AG04450 (cell line): ENCODE data around the gene ASCC1. TPM values are rescaled to one million over a fixed set of nuclear protein-coding genes. Genes with fewer than 3 reads are reported as not detected.

ENCODE experiments used
- CTCF ChIA-PET: fragments of 300-600, 350-600 bp; formaldehyde crosslinking; extraction: SDS; loops from one replicate; lab custom pipeline; 2022; ENCODE audit warnings: antibody characterized with exemption, inconsistent platforms; lab: Charles Lee
- POLR2A ChIA-PET: fragments of 350-600 bp; formaldehyde crosslinking; extraction: SDS; loops from one replicate; lab custom pipeline; 2021; ENCODE audit warnings: antibody characterized with exemption, inconsistent platforms; lab: Yijun Ruan, JAX
- DNase-seq: peaks from one replicate; pipeline ENCODE4 v3.0.0-alpha.2; 2011; ENCODE audit warnings: low read depth, low spot score
- H3K27ac ChIP-seq: one replicate; pipeline ENCODE4 v1.5.1; 2012; ENCODE audit warnings: low read depth, low read length, control low read depth
- H3K27me3 ChIP-seq: one replicate; pipeline ENCODE4 v1.6.0; 2012; ENCODE audit warnings: low read length; ENCODE audit not compliant: control insufficient read depth, insufficient read depth
- H3K4me3 ChIP-seq: 2 replicates; pipeline ENCODE4 v1.5.1; 2011; ENCODE audit warnings: mild to moderate bottlenecking, low read depth, low read length, control low read depth
- H3K9me3 ChIP-seq: 2 replicates; pipeline ENCODE4 v1.5.1; 2012; ENCODE audit warnings: low read length; ENCODE audit not compliant: control insufficient read depth, insufficient read depth
- polyA plus RNA-seq: library from polyadenylated mRNA; depleted of rRNA; stranded (reverse); fragments of >200 nt; gene quantifications from 2 replicates; pipeline ENCODE4 v1.2.3, GENCODE V29; 2011
- TF ChIP-seq, protein P1 (sequence below): IDR thresholded peaks from 2 replicates; pipeline ENCODE4 v1.5.1; 2011; ENCODE audit warnings: low read depth, low read length, control low read depth, inconsistent platforms

Gene ASCC1
- polyA plus RNA-seq, 1 experiment = 43.7 TPM

DNA sequence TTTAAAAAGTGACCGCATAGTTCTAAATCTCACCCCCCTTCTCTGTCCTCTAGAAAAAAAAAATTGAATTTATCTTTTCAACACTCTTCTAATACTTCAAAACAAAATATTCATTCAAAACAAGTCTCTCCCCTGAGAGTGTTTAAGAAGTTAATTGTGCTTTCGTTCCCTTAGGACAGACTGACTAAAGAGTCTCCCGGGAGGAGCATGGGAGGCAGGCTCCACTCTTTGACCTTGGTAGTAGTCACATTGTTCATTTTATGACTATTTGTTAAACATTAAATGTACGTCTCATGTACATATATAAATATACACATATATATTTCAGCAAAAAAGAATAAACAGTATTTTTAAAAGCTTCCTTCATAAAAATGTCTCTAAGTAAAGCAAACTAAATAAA, 92.5 kb downstream of the ASCC1 start:
- Histone ChIP-seq H3K27me3 (no peaks in the 10 kb centered on the region), H3K4me3 (no peak overlapping the region), H3K9me3 (no peaks in the 10 kb centered on the region), H3K27ac (no peak overlapping the region)
- CTCF ChIA-PET = interaction anchor here (0.8 kb wide), 1 partner anchor 12 kb away, joined by 3 read pairs; no protein-coding TSS in a partner anchor
- TF ChIP-seq, protein P1, sequence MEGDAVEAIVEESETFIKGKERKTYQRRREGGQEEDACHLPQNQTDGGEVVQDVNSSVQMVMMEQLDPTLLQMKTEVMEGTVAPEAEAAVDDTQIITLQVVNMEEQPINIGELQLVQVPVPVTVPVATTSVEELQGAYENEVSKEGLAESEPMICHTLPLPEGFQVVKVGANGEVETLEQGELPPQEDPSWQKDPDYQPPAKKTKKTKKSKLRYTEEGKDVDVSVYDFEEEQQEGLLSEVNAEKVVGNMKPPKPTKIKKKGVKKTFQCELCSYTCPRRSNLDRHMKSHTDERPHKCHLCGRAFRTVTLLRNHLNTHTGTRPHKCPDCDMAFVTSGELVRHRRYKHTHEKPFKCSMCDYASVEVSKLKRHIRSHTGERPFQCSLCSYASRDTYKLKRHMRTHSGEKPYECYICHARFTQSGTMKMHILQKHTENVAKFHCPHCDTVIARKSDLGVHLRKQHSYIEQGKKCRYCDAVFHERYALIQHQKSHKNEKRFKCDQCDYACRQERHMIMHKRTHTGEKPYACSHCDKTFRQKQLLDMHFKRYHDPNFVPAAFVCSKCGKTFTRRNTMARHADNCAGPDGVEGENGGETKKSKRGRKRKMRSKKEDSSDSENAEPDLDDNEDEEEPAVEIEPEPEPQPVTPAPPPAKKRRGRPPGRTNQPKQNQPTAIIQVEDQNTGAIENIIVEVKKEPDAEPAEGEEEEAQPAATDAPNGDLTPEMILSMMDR = no peak
- POLR2A ChIA-PET = no interaction called here
- no peak for DNase-seq

DNA sequence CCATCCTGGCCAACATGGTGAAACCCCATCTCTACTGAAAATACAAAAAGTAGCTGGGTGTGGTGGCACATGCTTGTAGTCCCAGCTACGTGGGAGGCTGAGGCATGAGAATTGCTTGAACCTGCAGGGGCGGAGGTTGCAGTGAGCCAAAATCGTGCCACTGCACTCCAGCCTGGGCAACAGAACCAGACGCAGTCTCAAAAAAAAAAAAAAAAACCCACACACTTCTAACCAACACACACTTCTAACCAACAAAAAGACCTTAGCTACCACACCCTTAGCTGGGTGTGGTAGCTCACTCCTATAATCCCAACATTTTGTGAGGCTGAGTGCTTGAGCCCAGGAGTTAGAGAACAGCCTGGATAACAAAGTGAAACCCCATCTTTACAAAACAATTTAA, 93.9 kb downstream of the ASCC1 start:
- H3K27ac ChIP-seq = no peak overlapping the region
- TF ChIP-seq, protein P1 = no peak
- H3K27me3 ChIP-seq = no peaks in the 10 kb centered on the region
- POLR2A ChIA-PET = no interaction called here
- no peak for DNase-seq
- CTCF ChIA-PET = interaction anchor here (1.1 kb wide), 1 partner anchor 73 kb away, joined by 3 read pairs; no protein-coding TSS in a partner anchor
- H3K9me3 ChIP-seq = no peaks in the 10 kb centered on the region
- H3K4me3 ChIP-seq = no peak overlapping the region

DNA sequence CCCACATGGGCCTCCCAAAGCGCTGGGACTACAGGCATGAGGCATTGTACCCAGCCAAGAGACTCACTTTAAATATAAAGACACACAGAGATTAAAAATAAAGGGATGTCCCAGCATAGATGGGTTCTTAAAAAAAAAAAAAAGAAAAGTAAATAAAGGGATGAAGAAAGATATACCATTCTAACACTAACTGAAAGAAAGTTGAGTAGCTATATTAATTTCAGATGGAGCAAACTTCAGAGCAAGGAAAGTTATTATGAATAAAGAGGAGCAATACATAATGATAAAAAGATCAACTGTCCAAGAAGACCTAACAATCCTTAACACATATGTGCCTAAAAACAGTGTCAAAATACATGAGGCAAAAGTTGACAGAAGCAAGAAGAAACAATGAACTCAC, 94.7 kb downstream of the ASCC1 start:
- CTCF ChIA-PET = interaction anchor here (1.4 kb wide), 1 partner anchor 216 kb away, joined by 3 read pairs; no protein-coding TSS in a partner anchor

DNA sequence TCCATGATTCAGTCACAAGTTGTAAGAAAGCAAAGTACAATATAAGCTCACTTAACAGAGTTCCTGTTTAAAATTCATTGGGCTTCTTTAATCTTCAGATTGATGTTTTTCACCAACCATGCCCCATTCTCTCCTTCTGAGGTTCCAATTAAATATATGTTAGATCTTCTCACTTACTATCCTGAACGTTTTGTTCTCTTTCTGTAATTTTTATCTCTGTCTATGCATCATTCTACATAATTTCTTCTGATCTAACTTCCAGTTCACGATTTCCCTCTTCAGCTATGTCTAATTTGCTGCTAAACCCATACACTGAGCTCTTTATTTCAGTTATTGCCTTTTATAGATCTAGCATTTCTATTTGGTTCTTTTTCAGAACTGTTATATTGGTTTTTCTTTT, 99.7 kb downstream of the ASCC1 start:
- CTCF ChIA-PET = interaction anchor here (0.6 to 2.2 kb wide), 5 partner anchors 10 to 221 kb away, joined by 3 to 11 read pairs (median 3); no protein-coding TSS in a partner anchor
- Histone ChIP-seq H3K4me3 (no peak overlapping the region), H3K27ac (no peak overlapping the region), H3K27me3 (no peaks in the 10 kb centered on the region), H3K9me3 (peaks cover 4% of the 10 kb centered on the region; the same call in 1 of the 2 replicates)
- TF ChIP-seq, protein P1 = no peak
- DNase-seq = no peak
- POLR2A ChIA-PET = no interaction called here

More for the DNA sequence above, 94.7 kb downstream of the ASCC1 start:
- no peak overlapping the region for H3K27ac ChIP-seq
- no peaks in the 10 kb centered on the region for H3K27me3 ChIP-seq
- H3K9me3 ChIP-seq = peaks cover 4% of the 10 kb centered on the region; the same call in 1 of the 2 replicates
- TF ChIP-seq, protein P1 = no peak
- H3K4me3 ChIP-seq = no peak overlapping the region
- POLR2A ChIA-PET = no interaction called here
- DNase-seq = no peak

DNA sequence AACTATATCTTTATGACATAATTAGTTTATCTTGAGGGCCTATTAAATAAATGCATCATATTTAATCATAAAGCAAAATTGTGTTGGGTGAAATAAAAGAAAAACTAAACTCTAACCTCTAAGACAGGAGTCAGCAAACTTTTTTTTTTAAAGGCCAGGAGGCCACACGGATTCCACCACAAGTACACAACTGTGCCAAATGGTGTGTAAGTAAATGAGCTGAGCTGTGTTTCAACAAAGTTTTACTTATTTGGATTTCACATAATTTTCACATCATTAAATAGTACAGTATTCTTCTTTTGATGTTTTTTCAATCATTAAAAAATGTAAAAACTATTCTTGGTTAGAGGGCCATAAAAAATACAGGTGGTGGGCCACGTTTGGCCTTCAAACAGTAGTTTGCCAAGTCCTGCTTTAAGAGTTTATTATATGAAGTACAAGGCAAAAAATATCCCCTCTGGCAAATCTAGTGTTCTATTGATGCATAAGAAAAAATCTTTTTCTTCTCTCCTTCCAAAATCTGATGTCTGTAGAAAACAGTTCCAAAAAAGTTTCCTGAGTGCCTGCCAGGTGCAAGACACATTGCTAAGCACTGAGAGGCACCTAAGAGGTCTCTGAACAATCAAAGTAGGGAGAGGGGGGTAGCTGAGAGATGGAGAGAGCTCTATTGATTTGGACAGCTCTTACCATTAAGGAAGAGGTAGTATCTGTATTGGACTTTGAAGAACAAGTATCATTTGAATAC, 101.2 kb downstream of the ASCC1 start:
- Histone ChIP-seq H3K27me3 (no peaks in the 10 kb centered on the region), H3K9me3 (peaks cover 4% of the 10 kb centered on the region; the same call in 1 of the 2 replicates), H3K4me3 (no peak overlapping the region), H3K27ac (no peak overlapping the region)
- ChIA-PET POLR2A (interaction anchor here (0.6 kb wide), 1 partner anchor 13 kb away, joined by 3 read pairs; no protein-coding TSS in a partner anchor), CTCF (interaction anchor here (1.0 to 3.0 kb wide), 2 partner anchors 11 to 66 kb away, joined by 4 to 13 read pairs; no protein-coding TSS in a partner anchor)
- DNase-seq = no peak
- TF ChIP-seq, protein P1 = no peak
